Hepatic stellate cell (primary cell): ENCODE results near the gene CLSTN3.

ENCODE experiments used
- DNase-seq: peaks from one replicate; pipeline ENCODE4 v3.0.0; 2011; ENCODE audit warnings: low spot score

CLSTN3 gene

DNA sequence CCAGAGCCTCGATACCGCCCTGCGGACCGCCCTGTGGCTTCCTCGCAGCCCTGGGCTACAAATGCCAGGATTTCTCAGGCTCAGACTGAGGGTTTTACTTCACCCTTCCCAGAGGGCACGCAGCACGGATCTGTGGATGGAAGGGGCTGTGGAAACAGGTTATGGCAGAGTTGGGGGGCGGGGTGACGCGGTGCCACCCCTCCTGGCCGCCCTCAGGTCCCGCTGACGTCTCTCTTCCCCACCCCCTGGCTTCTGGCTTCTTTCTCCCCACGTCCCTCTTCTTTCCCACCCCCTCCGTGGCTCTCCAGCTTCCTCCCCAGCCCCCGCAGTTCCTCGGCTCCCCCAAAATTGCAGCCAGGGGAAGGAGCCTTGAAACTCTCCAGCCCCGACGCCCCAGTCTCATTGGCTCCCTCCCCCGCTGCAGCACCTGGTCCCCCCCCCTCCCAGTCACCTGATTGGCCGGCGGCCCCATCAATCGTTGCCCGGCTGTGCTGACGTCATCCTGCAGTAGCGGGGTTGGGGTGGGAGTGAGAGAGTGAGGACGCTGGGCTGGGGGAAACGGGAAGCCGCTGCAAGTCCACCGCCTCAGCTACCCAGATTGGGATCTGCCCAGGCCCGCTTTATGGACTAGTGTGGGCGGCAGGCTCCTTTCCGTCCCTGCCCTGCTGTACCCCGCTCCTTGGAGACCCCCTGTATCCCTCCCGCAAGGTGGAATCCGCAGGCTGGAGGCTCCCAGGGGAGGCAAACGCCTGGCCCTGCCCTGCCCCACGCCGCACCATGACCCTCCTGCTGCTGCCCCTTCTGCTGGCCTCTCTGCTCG is at the start of gene CLSTN3:
CLSTN3 (plus strand) TSS at position 500 of the 820 bp plus-strand sequence; CDS start at position 778, 278 bp downstream.
- peak; percentile 100 for DNase-seq

DNA sequence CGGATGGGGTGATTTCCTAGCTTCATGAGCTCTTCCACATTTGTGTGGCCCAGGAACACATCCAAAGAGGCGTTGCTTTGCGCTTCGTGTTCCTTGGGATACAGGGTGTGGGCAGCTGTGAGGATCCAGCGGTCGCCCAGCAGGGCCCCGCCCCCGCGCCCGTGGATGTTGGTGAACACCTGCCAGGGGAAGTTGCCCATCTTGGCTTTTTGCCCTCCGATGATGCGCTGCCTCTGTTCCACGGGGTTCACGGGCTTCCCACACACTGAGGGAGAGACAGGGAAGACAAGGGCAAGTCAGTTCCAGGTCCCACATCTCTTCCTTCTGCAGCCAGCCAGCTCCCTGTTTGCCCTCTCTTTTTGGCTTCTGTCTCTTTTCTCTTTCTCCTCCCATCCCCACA is 49.1 kb upstream of the CLSTN3 start:
- DNase-seq: no peak

DNA sequence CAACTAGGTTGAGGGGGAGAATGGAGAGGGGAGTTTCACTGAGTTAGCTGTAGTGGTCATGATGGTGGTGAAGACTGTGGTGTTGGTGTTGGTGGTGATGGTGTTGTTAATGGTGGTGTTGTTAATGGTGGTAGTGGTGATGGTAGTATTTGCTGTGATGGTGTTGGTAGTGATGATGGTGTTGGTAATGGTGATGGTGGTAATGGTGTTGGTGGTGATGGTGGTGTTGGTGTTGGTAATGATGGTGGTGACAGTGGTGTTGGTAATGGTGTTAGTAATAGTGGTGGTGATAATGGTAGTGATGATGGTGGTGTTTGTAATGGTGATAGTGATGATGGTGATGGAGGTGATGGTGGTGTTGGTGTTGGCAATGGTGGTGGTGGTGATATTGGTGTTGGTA is 47.0 kb upstream of the CLSTN3 start:
- no peak for DNase-seq

DNA sequence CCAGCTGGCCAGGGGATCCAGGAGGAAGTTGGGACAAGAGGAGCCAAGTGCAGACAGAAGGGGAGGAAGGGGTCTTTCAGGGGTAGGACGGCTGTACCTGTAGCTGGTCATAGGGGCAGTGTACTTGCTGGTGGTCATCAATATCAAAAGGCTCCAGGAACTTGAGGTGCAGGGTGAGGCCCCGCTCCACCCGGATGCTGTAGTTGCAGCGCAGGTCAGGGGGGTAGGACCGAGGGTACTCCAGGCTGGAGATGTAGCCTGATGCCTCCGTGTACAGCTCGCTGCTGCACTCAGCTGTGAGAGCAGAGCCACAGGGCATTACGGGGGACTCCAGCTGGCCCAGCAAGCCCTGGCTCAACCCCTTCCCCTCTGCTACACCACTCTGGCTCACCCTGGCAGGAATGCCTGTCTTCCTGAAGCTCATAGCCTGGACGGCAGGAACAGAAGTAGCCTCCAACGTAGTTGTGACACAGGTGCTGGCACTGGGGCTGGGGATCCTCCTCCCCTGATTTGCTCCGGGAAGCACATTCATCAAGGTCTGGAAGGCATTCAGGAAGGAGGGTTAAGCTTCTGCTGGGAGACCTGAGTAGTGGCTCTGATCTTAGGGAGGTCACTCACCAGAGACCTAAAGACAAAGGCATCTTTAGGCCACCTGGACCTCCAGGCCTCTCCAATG is 40.8 kb upstream of the CLSTN3 start:
- DNase-seq: no peak

DNA sequence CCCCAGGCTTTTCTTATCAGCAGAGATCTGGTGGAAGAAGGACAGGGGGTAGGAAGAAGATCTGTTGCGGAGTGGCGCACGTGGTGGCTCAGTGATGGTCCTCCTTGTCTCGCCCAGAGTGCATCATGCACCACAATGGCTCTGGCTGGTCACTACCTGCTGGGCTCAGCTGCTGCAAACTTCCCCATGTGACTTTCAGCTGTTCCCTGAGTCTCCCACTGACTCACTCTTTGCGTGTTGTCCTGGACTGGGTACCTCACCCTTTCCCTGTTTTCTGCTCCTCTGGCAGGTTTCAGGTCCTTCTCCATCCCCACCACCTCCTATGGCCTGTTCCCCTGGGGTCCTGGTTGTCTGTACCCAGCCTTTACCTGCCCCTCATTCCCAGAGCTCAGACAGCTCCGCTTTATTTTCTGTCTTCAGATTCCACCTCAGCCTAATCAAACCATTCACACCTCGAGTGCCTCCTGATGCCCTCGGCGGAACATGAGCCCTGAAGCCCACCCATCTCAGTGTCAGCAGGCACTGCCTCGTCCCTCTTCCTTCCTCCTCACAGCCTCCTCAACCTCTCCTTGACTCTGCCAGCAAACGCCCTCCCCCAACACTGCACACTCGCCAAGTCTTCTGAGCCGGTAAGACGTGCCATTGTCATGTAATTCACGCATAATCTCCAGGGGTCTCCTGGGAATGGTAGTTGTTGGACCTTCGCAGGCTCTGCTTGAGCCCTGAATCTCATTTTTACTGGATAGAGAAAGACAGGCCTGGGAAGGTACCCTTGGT is 39.8 kb upstream of the CLSTN3 start:
- peak; percentile 22 for DNase-seq

DNA sequence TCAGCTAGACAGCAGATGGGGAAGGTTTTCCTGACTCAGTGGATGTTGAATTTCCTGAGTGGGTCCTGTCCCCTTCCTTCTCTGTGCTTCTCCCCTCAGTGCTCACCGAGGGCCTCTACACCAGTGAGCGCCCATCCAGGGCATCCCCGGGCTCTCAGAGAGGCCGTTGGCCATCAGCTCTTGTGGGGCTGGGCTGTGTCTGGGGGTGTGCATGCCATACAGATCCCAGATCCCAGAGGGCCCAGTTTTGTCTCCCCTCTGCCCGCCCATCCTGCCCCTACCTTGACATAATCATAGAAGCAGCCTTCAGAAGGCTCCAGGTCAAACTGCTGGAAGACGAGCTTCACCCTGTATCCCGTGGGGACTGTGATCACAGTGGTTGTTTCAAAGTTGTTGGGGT is 39.0 kb upstream of the CLSTN3 start:
- DNase-seq: no peak

DNA sequence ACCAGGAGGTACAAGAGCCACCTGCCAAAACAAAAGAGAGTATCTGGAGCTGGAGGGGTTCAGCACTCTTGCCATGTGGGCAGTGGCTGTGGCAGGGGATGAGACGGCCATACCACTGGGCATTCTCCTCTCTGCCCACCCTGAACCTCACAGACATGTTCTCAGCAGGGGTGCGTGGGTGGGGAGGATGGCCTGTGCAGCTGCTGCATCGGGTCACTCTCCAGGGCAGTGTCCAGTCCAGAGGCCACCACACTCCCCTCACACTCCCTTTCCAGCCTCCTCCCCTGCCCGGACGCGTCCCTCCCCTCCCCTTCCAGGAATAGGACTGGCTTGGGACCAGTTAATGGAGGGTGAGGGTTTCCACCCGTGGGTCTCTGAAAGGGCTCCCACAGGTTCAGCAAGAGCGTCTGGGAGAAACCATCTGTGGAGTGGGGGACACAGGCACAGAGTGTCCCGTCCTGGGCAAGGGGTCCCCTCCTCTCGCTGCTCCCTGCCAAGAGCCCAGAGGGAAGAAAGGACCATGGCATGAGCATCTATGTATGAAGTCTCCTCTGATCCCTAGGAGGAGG is 38.4 kb upstream of the CLSTN3 start:
- DNase-seq: peak; percentile 40

DNA sequence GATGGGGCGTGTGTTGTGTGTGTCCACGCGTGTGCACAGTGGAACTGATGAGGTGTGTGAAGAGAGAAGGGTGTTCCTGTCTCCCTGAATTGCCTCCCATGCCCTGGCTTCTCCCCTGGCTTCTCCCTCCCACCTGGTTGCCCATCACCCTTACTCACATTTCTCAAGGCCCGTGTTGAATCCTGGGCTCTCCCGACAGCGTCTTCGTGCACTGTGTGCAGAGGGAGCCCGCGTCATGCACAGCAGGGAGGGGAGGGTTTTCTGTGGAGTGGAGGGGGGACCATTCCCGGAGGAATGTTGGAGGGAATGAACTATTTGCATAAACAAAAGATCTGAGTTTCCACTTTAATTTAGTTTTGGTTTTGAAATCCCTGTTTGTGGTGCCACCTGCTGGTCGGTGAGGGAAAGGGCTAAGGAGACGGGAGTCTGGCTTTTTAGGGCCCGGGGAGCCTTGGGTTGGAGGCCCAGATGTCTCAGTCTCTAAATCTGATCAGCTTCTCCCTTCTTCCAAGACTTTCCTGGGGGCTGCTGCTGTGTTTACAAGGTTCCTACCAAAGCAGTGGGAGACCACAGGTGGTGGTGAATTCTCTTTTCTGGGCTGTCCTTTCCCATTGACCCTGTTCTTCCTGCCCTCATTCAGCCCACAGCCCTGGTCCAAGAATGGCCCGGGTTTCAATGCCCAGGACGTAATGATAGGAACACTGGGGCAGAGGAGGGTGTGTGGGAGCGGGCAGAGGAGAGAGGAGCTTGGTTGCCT is 37.8 kb upstream of the CLSTN3 start, which contains the start of gene C1R:
C1R (minus strand) TSS at position 217 of the 757 bp plus-strand sequence; CDS start at position 160, 57 bp downstream.
- DNase-seq: peak; percentile 92

DNA sequence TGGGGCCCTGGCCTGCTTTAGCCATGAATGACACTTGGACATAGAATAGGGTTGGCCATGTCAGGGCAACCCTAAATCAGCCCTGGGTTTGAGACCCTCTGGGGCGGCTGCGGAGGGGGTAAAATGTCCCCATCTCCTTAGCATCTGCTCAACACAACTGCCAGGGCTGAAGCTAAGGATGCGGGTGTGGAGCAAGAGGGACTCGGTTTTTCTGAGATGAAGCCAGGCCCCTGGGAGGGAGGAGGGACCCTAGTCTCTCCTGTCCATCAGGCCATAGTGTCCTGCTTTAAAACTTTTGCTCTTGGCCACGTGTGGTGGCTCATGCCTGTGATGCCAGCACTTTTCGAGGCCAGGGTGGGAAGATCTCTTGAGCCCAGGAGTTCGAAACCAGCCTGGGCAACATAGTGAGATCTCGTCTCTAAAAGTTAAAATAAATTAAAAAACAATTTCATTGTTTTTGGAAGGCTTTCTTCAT is 37.1 kb upstream of the CLSTN3 start:
- DNase-seq: no peak

DNA sequence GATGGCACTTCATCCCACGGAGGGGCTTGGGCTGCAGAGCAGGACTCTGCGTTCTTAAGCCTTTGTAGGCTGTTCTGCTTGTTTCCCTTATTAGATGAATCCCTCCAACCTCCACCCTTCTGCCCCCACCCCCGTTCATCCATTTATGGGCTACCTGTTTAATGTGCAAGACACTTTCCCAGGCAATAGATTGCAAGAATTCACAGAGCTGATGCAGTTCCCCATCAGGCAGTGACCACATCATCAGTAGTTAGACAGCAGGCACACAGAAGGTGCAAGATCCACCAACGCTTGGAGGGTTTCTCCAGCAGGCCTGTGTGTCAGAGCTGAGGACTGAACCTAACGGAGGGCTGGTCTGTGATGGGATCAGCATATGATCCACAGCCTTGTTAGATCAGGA is 36.7 kb upstream of the CLSTN3 start:
- DNase-seq: no peak

DNA sequence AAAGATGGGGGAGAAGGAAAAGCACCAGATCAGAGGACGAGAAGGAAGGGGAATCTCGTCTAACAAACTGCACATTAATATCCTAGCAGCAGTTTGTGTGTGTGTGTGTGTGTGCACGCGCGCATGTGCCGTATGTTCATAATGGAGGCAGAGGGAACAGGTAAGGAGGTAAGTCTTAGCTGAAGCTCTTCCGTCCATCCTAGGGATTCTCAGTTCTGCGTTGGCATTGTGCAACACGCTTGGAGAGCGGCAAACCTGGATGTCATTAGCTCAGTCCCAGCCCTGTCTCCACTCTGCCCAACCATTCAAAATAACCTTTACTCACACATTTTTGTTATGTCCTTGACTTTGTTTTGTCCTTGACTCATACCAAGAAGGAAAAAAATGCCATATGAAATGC is 36.3 kb upstream of the CLSTN3 start:
- DNase-seq: no peak

DNA sequence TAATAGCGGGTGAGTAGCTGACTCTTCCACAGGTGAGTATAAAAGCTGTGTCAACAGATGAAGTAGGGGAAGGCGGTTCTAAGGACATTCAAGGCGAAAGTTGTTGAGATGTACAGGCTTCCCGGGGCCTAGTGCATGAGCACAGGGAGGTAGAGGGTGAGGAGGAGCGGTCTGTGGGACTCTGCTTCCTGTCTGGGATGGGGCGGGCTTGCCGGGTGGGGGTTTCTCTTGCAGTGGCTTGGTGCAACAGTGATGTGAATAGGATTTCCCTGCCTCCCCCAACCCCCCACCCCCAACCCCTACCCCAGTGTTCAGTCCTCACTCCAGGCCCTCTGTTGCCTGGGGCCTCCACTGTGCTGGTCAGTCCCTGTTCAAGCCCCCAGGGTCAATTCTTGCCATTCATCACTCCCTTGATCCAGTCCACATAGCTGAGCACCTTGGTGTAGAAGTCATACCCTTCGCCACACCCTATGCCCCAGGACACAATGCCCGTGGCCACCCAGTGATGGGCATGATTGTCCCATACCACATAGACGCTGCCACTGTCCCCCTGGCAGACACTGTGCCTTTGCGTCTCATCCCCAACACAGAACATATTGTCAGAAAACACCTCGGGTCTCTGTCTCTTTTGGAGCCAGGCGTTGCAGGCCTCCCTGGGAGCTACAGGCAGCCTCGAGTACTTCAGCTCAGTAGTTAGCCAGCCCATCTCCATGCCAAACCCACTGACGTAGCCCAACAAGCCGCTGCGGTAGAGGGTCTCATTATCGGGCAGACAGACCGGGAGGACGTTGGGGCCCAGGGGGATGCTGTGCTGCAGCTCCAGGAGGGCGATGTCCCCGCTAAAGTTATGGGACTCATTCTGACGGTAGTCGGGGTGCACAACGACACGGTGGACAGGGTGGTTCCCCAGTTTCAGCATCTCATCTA is 33.9 kb upstream of the CLSTN3 start:
- no peak for DNase-seq

DNA sequence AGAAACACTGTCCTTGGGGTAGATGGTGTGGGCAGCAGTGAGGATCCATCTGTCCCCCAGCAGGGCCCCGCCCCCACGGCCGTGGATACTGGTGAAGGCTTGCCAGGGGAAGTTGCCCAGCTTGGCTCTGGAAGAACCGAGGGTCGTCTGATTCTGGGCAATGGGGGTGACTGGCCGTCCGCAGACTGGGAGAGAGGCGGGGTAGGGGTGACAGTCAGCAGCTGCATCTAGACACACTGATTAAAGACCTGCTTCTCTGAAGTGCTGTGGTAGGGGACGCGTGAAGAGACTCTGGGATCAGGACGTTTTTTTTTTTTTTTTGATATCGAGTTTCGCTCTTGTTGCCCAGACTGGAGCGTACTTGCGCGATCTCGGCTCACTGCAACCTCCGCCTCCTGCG is 33.2 kb upstream of the CLSTN3 start:
- DNase-seq: no peak

DNA sequence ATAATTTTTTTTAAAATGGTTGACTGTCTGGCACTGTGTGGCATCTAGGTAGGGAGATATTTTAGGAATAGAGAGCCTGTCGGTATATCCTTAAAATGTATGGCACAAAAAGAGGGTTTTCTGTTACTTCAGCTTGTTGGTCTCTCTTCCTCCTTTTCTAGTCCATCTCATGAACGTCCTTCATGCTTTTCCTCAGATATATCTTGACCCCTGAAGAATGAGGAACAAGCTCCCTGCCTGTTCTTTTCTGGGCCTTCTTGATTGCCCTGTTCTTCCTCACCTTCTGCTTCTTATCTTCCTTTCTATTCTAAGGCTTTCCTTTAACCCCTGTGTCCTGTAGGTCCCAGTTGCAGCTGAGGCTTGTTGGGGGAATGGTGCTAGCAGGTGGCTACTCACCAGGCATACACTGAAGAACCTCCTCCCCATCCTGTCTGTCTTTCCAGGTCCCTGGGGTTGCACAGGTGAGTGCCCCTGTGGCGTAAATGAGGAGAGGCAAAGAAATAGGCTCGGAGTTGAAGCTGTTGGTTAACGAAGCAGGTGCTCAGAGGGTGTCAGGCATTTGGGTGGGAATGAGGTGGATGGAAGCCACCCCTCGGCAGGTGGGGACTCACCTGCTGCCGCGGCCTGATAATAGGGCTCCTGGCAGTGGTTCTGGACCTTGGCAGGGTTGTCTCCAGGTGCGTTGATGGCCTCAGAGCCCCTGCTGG is 30.7 kb upstream of the CLSTN3 start:
- DNase-seq: no peak

DNA sequence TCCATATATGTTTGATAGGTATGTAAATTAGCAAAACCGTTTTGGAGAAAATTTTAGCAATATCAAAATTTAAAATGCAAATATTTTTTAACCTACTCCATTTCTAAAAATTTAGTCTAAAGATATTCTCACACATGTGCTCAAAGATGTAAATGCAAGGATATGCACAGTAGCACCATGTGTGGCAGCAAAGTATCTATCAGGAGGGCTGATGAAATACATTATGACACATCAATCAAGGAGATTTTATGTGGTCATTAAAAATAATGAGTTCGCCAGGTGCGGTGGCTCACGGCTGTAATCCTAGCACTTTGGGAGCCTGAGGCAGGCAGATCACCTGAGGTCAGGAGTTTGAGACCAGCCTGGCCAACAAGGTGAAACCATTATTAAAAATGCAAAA is 29.9 kb upstream of the CLSTN3 start:
- no peak for DNase-seq

DNA sequence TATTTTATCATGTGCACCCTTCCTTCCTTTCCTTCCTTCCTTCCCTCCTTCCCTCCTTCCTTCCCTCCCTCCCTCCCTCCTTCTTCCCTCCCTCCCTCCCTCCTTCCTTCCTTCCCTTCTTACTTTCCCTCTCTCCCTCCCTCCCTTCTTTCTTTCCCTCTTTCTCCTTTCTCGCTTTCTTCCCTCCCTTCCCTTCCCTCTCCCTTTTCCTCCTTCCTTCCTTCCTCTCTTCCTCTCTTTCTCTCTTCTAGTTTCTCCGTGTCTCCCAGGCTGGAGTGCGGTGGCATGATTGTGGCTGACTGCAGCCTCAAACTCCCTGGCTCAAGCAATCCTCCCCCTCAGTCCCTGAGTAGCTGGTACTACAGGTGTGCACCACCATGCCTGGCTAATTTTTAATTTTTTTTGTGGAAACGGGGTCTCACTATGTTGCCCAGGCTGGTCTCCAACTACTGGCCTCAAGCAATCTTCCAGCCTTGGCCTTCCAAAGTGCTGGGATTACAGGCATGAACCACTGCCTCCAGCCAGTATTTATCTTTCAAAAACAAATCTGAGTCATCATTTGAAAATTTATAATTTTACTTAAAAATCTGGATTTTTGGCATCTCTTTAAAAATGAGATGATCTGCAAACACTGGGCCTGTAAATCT is 29.0 kb upstream of the CLSTN3 start:
- DNase-seq: no peak

DNA sequence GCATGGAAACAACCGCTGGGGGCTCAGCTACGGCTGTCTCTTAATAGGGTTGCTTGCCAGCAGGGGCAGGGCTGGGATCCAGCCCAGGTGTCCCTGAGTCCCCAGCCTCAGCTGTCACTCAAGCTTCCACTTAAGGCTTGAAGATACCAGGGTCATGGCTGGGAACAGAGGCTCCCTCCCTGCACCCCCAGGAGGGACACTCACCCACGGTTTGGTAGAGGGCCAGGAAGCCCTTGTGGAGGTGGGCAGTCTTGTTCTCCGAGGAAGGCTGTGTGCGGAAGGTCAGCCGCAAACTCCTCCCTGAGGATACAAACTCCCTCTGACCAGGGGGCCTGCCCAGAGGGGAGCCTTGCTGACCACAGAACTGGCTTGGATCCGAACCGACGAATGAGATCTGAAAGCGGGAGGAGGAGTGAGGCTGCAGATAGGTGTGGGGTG is 28.5 kb upstream of the CLSTN3 start:
- no peak for DNase-seq

DNA sequence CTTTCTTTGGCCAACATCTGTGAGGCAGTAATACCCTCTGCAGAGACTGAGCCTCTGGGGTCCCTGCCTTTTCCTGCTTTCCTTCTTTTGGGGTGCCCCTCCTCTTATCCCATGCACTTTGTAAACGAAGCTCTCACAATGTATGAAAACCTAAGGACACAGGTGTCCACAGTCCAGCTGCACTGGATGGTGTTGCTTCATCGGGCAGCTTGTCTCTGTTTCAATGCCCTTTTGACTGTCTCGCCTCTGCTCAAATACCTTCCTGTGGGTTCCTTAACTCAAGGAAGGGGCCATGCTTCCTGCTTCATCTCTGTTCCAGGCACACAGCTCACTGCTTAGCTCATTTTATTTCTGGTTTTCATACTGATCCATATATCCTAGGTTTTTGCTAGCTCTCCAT is 27.6 kb upstream of the CLSTN3 start:
- DNase-seq: no peak
